ENCODE data around the gene FAM156B.
"Not testable (repeated sequence)": the region's sequence is repeated elsewhere in the genome, so short reads cannot be mapped to it uniquely, and the experiment has no call there.

FAM156B gene

GRCh38 chrX:52934704-52935469 lies 37.8 kb downstream of the FAM156B start:
- peak overlapping the region; percentile 99 for H4K8ac ChIP-seq (ENCODE audit: low read depth, low read length)
- H3K18ac ChIP-seq (ENCODE audit: low read length) = peak overlapping the region; percentile 99
- H2AFZ ChIP-seq (ENCODE audit: insufficient read depth, low read length, poor library complexity) = peak overlapping the region; percentile 94
- H3K36me3 ChIP-seq (ENCODE audit: control insufficient read depth in 1 of 2, insufficient read depth in 2 of 2, low read length in 2 of 2) = no peaks in the 10 kb centered on the region
- H3K14ac ChIP-seq (ENCODE audit: low read length) = peak overlapping the region; percentile 98
- no CpG with 5 or more reads among the region's 61 CpGs for WGBS (ENCODE audit: extremely low coverage, insufficient coverage, insufficient read length)
- H3K9ac ChIP-seq (ENCODE audit: low read length) = peak overlapping the region; percentile 94
- peak overlapping the region; percentile 71 for H3K4me2 ChIP-seq (ENCODE audit: low read length)
- H3K79me2 ChIP-seq (ENCODE audit: control insufficient read depth, insufficient read depth, low read length, poor library complexity) = peaks cover 6% of the 10 kb centered on the region
- H3K4me1 ChIP-seq (ENCODE audit: control insufficient read depth in 1 of 2, insufficient read depth in 2 of 2, low read length in 2 of 2) = no peaks in the 10 kb centered on the region
- peaks cover 9% of the 10 kb centered on the region for H3K79me1 ChIP-seq (ENCODE audit: low read length)
- H3K27me3 ChIP-seq (ENCODE audit: insufficient read depth, low read length) = no peaks in the 10 kb centered on the region
- H2BK5ac ChIP-seq (ENCODE audit: low read depth, low read length, poor library complexity) = peak overlapping the region; percentile 97
- peak overlapping the region; percentile 94 for H4K12ac ChIP-seq (ENCODE audit: low read depth, low read length)
- H4K91ac ChIP-seq (ENCODE audit: low read depth, low read length) = peak overlapping the region; percentile 95
- peak overlapping the region; percentile 98 for H3K4ac ChIP-seq (ENCODE audit: low read depth, low read length)
- peak; percentile 87 to 95 for DNase-seq
- H3K4me3 ChIP-seq (ENCODE audit: low read depth, low read length) = peak overlapping the region; percentile 80
- peak overlapping the region; percentile 90 for H3K27ac ChIP-seq (ENCODE audit: low read depth, low read length)
- no peaks in the 10 kb centered on the region for H3K9me3 ChIP-seq (ENCODE audit: insufficient read depth, low read depth, low read length)
- H2BK120ac ChIP-seq (ENCODE audit: insufficient read depth, low read length, poor library complexity) = peak overlapping the region; percentile 98
- no peak overlapping the region for H3K23ac ChIP-seq (ENCODE audit: low read length)
- peak overlapping the region; percentile 80 for H2BK12ac ChIP-seq (ENCODE audit: low read length)
- peak overlapping the region; percentile 100 for H2AK5ac ChIP-seq (ENCODE audit: low read length)

DNA sequence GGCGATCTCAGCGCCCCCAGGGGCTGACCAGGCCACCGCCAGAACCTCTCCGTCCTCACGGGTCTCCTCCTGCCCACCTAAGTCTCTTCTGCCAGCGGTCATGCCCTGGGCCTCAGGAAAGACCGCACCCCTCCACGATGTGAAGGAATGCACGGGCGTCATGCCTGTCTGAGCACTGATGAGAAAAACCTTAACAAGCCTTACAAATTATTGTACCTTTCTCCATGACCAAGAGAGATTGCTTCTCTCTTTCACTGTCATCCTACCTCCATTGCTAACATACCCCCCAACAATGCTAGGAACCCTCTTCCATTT lies 38.3 kb downstream of the FAM156B start:
- Histone ChIP-seq H2BK120ac (ENCODE audit: insufficient read depth, low read length, poor library complexity) (peak overlapping the region; percentile 98), H4K12ac (ENCODE audit: low read depth, low read length) (peak overlapping the region; percentile 94), H3K18ac (ENCODE audit: low read length) (peak overlapping the region; percentile 99), H3K4me2 (ENCODE audit: low read length) (peak overlapping the region; percentile 62), H2AFZ (ENCODE audit: insufficient read depth, low read length, poor library complexity) (peak overlapping the region; percentile 94), H3K27ac (ENCODE audit: low read depth, low read length) (peak overlapping the region; percentile 90), H4K91ac (ENCODE audit: low read depth, low read length) (peak overlapping the region; percentile 95), H2BK12ac (ENCODE audit: low read length) (peak overlapping the region; percentile 80), H3K4ac (ENCODE audit: low read depth, low read length) (peak overlapping the region; percentile 98), H3K4me3 (ENCODE audit: low read depth, low read length) (peak overlapping the region; percentile 80), H2BK5ac (ENCODE audit: low read depth, low read length, poor library complexity) (peak overlapping the region; percentile 85), H4K8ac (ENCODE audit: low read depth, low read length) (peak overlapping the region; percentile 99), H3K14ac (ENCODE audit: low read length) (peak overlapping the region; percentile 98), H2AK5ac (ENCODE audit: low read length) (peak overlapping the region; percentile 100), H3K9ac (ENCODE audit: low read length) (peak overlapping the region; percentile 94)
- not testable (repeated sequence) for H3K4me1 ChIP-seq (ENCODE audit: control insufficient read depth in 1 of 2, insufficient read depth in 2 of 2, low read length in 2 of 2); H3K79me1 ChIP-seq (ENCODE audit: low read length); DNase-seq; H3K9me3 ChIP-seq (ENCODE audit: insufficient read depth, low read depth, low read length); H3K79me2 ChIP-seq (ENCODE audit: control insufficient read depth, insufficient read depth, low read length, poor library complexity); H3K23ac ChIP-seq (ENCODE audit: low read length); H3K36me3 ChIP-seq (ENCODE audit: control insufficient read depth in 1 of 2, insufficient read depth in 2 of 2, low read length in 2 of 2); H3K27me3 ChIP-seq (ENCODE audit: insufficient read depth, low read length)
- WGBS (ENCODE audit: extremely low coverage, insufficient coverage, insufficient read length) = no CpG with 5 or more reads among the region's 10 CpGs

- H3K79me1 ChIP-seq (ENCODE audit: low read length); H3K27ac ChIP-seq (ENCODE audit: low read depth, low read length); H2BK5ac ChIP-seq (ENCODE audit: low read depth, low read length, poor library complexity); H3K18ac ChIP-seq (ENCODE audit: low read length); H3K9me3 ChIP-seq (ENCODE audit: insufficient read depth, low read depth, low read length); DNase-seq; H3K23ac ChIP-seq (ENCODE audit: low read length); H3K9ac ChIP-seq (ENCODE audit: low read length); H3K36me3 ChIP-seq (ENCODE audit: control insufficient read depth in 1 of 2, insufficient read depth in 2 of 2, low read length in 2 of 2); H2AK5ac ChIP-seq (ENCODE audit: low read length); H3K79me2 ChIP-seq (ENCODE audit: control insufficient read depth, insufficient read depth, low read length, poor library complexity); H2BK120ac ChIP-seq (ENCODE audit: insufficient read depth, low read length, poor library complexity); H3K4me1 ChIP-seq (ENCODE audit: control insufficient read depth in 1 of 2, insufficient read depth in 2 of 2, low read length in 2 of 2); H3K4me3 ChIP-seq (ENCODE audit: low read depth, low read length); H3K14ac ChIP-seq (ENCODE audit: low read length); H4K8ac ChIP-seq (ENCODE audit: low read depth, low read length); H2AFZ ChIP-seq (ENCODE audit: insufficient read depth, low read length, poor library complexity); H3K4ac ChIP-seq (ENCODE audit: low read depth, low read length); H3K4me2 ChIP-seq (ENCODE audit: low read length); H2BK12ac ChIP-seq (ENCODE audit: low read length); H3K27me3 ChIP-seq (ENCODE audit: insufficient read depth, low read length); H4K12ac ChIP-seq (ENCODE audit: low read depth, low read length); H4K91ac ChIP-seq (ENCODE audit: low read depth, low read length): not testable (repeated sequence)
- no CpG with 5 or more reads among the region's 4 CpGs for WGBS (ENCODE audit: extremely low coverage, insufficient coverage, insufficient read length)
These were observed 43.6 kb downstream of the FAM156B start for GRCh38 chrX:52940704-52941103.

GRCh38 chrX:52941728-52942127 lies 44.6 kb downstream of the FAM156B start:
- not testable (repeated sequence) for H4K8ac ChIP-seq (ENCODE audit: low read depth, low read length); H3K79me2 ChIP-seq (ENCODE audit: control insufficient read depth, insufficient read depth, low read length, poor library complexity); H3K27ac ChIP-seq (ENCODE audit: low read depth, low read length); H3K4me2 ChIP-seq (ENCODE audit: low read length); H3K4ac ChIP-seq (ENCODE audit: low read depth, low read length); H2BK120ac ChIP-seq (ENCODE audit: insufficient read depth, low read length, poor library complexity); H3K9ac ChIP-seq (ENCODE audit: low read length); H3K18ac ChIP-seq (ENCODE audit: low read length); H3K9me3 ChIP-seq (ENCODE audit: insufficient read depth, low read depth, low read length); H2AK5ac ChIP-seq (ENCODE audit: low read length); H2BK5ac ChIP-seq (ENCODE audit: low read depth, low read length, poor library complexity); H3K79me1 ChIP-seq (ENCODE audit: low read length); H4K12ac ChIP-seq (ENCODE audit: low read depth, low read length); H4K91ac ChIP-seq (ENCODE audit: low read depth, low read length); H3K4me3 ChIP-seq (ENCODE audit: low read depth, low read length); H3K14ac ChIP-seq (ENCODE audit: low read length); H3K23ac ChIP-seq (ENCODE audit: low read length); H3K4me1 ChIP-seq (ENCODE audit: control insufficient read depth in 1 of 2, insufficient read depth in 2 of 2, low read length in 2 of 2); H3K36me3 ChIP-seq (ENCODE audit: control insufficient read depth in 1 of 2, insufficient read depth in 2 of 2, low read length in 2 of 2); H2AFZ ChIP-seq (ENCODE audit: insufficient read depth, low read length, poor library complexity); H2BK12ac ChIP-seq (ENCODE audit: low read length); DNase-seq; H3K27me3 ChIP-seq (ENCODE audit: insufficient read depth, low read length)
- no CpG with 5 or more reads among the region's 10 CpGs for WGBS (ENCODE audit: extremely low coverage, insufficient coverage, insufficient read length)

Data from trophoblast cell (in vitro differentiated cells and primary cell).